H1 (cell line): Measurements from ENCODE around the gene C1orf87. TPM values are rescaled to one million over a fixed set of nuclear protein-coding genes. Genes with fewer than 3 reads are reported as not detected.

Source experiments
- CTCF ChIA-PET: fragments of 300-600 bp; sonication (Branson Sonifier 250); formaldehyde crosslinking; loops from one replicate; lab custom pipeline; 2021; ENCODE audit not compliant: partially characterized antibody; lab: Charles Lee
- POLR2A ChIA-PET: fragments of 300-600 bp; sonication (Branson Sonifier 250); formaldehyde crosslinking; loops from one replicate; lab custom pipeline; 2021; ENCODE audit warnings: inconsistent platforms; ENCODE audit not compliant: partially characterized antibody; lab: Charles Lee
- DNase-seq, 2 experiments: peaks; one replicate each; pipeline versions ENCODE4 v3.0.0 to v3.0.0-alpha.2; 2010 to 2022; ENCODE audit warnings: low spot score in 2 of 2, low read depth in 1 of 2, mixed read lengths in 1 of 2
- FAIRE-seq: peaks from 2 replicates; lab custom pipeline; 2011; peaks lifted over from hg19 to GRCh38; lab: Jason Lieb, UNC
- H2AFZ ChIP-seq: 2 replicates; pipeline ENCODE4 v1.8.1; 2012; ENCODE audit warnings: low read length, inconsistent platforms
- H2AK5ac ChIP-seq: 2 replicates; pipeline ENCODE4 v1.6.1; 2013; ENCODE audit warnings: low read depth, low read length
- H2BK120ac ChIP-seq: replicated peaks from 2 replicates; pipeline ENCODE3; 2013; ENCODE audit warnings: low read depth, low read length, inconsistent platforms
- H2BK12ac ChIP-seq: 2 replicates; pipeline ENCODE4 v1.6.1; 2013; ENCODE audit warnings: low read depth, low read length
- H2BK15ac ChIP-seq: 2 replicates; pipeline ENCODE4 v1.6.1; 2013; ENCODE audit warnings: low read length
- H2BK20ac ChIP-seq: 2 replicates; pipeline ENCODE4 v1.6.1; 2013; ENCODE audit warnings: low read length
- H2BK5ac ChIP-seq: 2 replicates; pipeline ENCODE4 v1.6.1; 2013; ENCODE audit warnings: low read depth, low read length
- H3K14ac ChIP-seq: 2 replicates; pipeline ENCODE4 v1.6.1; 2013; ENCODE audit warnings: inconsistent platforms; ENCODE audit not compliant: insufficient read length
- H3K18ac ChIP-seq: 2 replicates; pipeline ENCODE4 v1.6.1; 2013; ENCODE audit warnings: low read length; ENCODE audit errors: extremely low read depth
- H3K23ac ChIP-seq: 2 replicates; pipeline ENCODE4 v1.6.1; 2013; ENCODE audit warnings: inconsistent platforms; ENCODE audit not compliant: insufficient read length
- H3K23me2 ChIP-seq: 2 replicates; pipeline ENCODE4 v1.6.1; 2013; ENCODE audit warnings: low read depth, low read length
- H3K27ac ChIP-seq: 2 replicates; pipeline ENCODE4 v1.6.1; 2011; ENCODE audit warnings: low read depth, low read length, inconsistent platforms
- H3K27me3 ChIP-seq, 4 experiments: replicated peaks in 1 of 4; 1 replicate in 1 of 4; 2 replicates in 3 of 4; pipeline versions ENCODE4 v1.6.1 to v1.8.1; 2011 to 2013; ENCODE audit warnings: low read length in 3 of 4, mild to moderate bottlenecking in 3 of 4, inconsistent platforms in 2 of 4, mixed read lengths in 2 of 4, moderate library complexity in 1 of 4; ENCODE audit not compliant: control insufficient read depth in 3 of 4, insufficient read depth in 3 of 4; ENCODE audit errors: extremely low read depth in 1 of 4
- H3K36me3 ChIP-seq, 4 experiments: 2 replicates each; pipeline versions ENCODE4 v1.6.1 to v1.8.1; 2011 to 2013; ENCODE audit warnings: mild to moderate bottlenecking in 4 of 4, low read length in 3 of 4, moderate library complexity in 2 of 4, control low read depth in 1 of 4, inconsistent platforms in 1 of 4; ENCODE audit not compliant: insufficient read depth in 4 of 4, control insufficient read depth in 2 of 4
- H3K4ac ChIP-seq: replicated peaks from 2 replicates; pipeline ENCODE3; 2013; ENCODE audit warnings: low read length, low read depth, mixed read lengths, inconsistent platforms; ENCODE audit not compliant: insufficient read length
- H3K4me1 ChIP-seq, 4 experiments: replicated peaks in 1 of 4; 1 replicate in 1 of 4; 2 replicates in 3 of 4; pipeline versions ENCODE4 v1.6.1 to v1.8.1; 2011 to 2013; ENCODE audit warnings: low read length in 3 of 4, inconsistent platforms in 2 of 4, mixed read lengths in 1 of 4; ENCODE audit not compliant: insufficient read depth in 4 of 4, control insufficient read depth in 3 of 4
- H3K4me2 ChIP-seq, 2 experiments: 2 replicates each; pipeline versions ENCODE4 v1.6.1 to v1.8.1; 2011 to 2013; ENCODE audit warnings: low read depth in 2 of 2, low read length in 2 of 2, control low read depth in 1 of 2, inconsistent platforms in 1 of 2, mild to moderate bottlenecking in 1 of 2; ENCODE audit not compliant: insufficient read depth in 1 of 2
- H3K4me3 ChIP-seq, 4 experiments: fragments of 200-600, 300-600 bp in 1 of 4; sonication (generic), shearing (Covaris generic), sonication (Bioruptor Twin) in 1 of 4; 2 replicates each; pipeline versions ENCODE4 v1.5.1 to v1.8.1; 2011 to 2016; ENCODE audit warnings: low read length in 4 of 4, low read depth in 3 of 4, control low read depth in 2 of 4, inconsistent platforms in 2 of 4, mild to moderate bottlenecking in 2 of 4, mixed read lengths in 1 of 4, moderate library complexity in 1 of 4; ENCODE audit not compliant: insufficient read depth in 2 of 4; ENCODE audit errors: extremely low read depth in 1 of 4
- H3K56ac ChIP-seq: replicated peaks from 2 replicates; pipeline ENCODE3; 2013; ENCODE audit warnings: low read depth, mild to moderate bottlenecking, mixed read lengths, low read length, inconsistent platforms; ENCODE audit not compliant: insufficient read length
- H3K79me1 ChIP-seq: 2 replicates; pipeline ENCODE4 v1.6.1; 2013; ENCODE audit warnings: low read depth, low read length, control low read depth
- H3K79me2 ChIP-seq, 2 experiments: 2 replicates each; pipeline versions ENCODE4 v1.6.1 to v1.8.1; 2012 to 2013; ENCODE audit warnings: low read length in 2 of 2, mild to moderate bottlenecking in 2 of 2, inconsistent platforms in 1 of 2; ENCODE audit not compliant: insufficient read depth in 2 of 2, control insufficient read depth in 1 of 2
- H3K9ac ChIP-seq, 4 experiments: replicated peaks in 1 of 4; 1 replicate in 1 of 4; 2 replicates in 3 of 4; pipeline versions ENCODE4 v1.6.1 to v1.8.1; 2011 to 2013; ENCODE audit warnings: low read depth in 3 of 4, low read length in 3 of 4, control low read depth in 2 of 4, mild to moderate bottlenecking in 2 of 4, moderate library complexity in 2 of 4, inconsistent platforms in 1 of 4; ENCODE audit errors: extremely low read depth in 1 of 4
- H3K9me3 ChIP-seq, 2 experiments: 2 replicates each; pipeline versions ENCODE4 v1.6.1 to v1.8.1; 2012 to 2013; ENCODE audit warnings: mild to moderate bottlenecking in 2 of 2, moderate library complexity in 2 of 2, control low read depth in 1 of 2, inconsistent platforms in 1 of 2, low read depth in 1 of 2, low read length in 1 of 2, mixed read lengths in 1 of 2; ENCODE audit not compliant: insufficient read depth in 2 of 2
- H4K20me1 ChIP-seq, 2 experiments: replicated peaks in 1 of 2; 2 replicates each; pipeline versions ENCODE3 to v1.8.1; 2011 to 2013; ENCODE audit warnings: inconsistent platforms in 2 of 2, low read length in 2 of 2, mild to moderate bottlenecking in 1 of 2; ENCODE audit not compliant: insufficient read depth in 2 of 2, control insufficient read depth in 1 of 2
- H4K5ac ChIP-seq: 2 replicates; pipeline ENCODE4 v1.6.1; 2013; ENCODE audit warnings: low read length, low read depth, mixed read lengths, inconsistent platforms; ENCODE audit not compliant: insufficient read length
- H4K8ac ChIP-seq: 2 replicates; pipeline ENCODE4 v1.8.0; 2013; ENCODE audit warnings: mild to moderate bottlenecking, moderate library complexity, low read length, inconsistent platforms; ENCODE audit not compliant: insufficient read depth; ENCODE audit errors: extremely low read depth
- H4K91ac ChIP-seq: replicated peaks from 2 replicates; pipeline ENCODE3; 2013; ENCODE audit warnings: low read length, mixed read lengths, inconsistent platforms; ENCODE audit not compliant: insufficient read length
- BRCA1 ChIP-seq: IDR thresholded peaks from 2 replicates; pipeline ENCODE4 v1.6.1; 2012; ENCODE audit warnings: low read depth, low read length, improper control_type of control experiment
- CEBPB ChIP-seq: IDR thresholded peaks from 2 replicates; pipeline ENCODE4 v1.6.1; 2012; ENCODE audit warnings: low read depth, low read length
- CHD2 ChIP-seq: IDR thresholded peaks from 2 replicates; pipeline ENCODE4 v1.6.1; 2012; ENCODE audit warnings: low read length, improper control_type of control experiment
- FOSL1 ChIP-seq: IDR thresholded peaks from 2 replicates; pipeline ENCODE4 v1.6.1; 2011; ENCODE audit warnings: mild to moderate bottlenecking, low read depth, low read length, moderate library complexity; ENCODE audit not compliant: insufficient read depth
- HDAC2 ChIP-seq, 2 experiments: fragments of 300-600 bp in 1 of 2; sonication (generic) in 1 of 2; IDR thresholded peaks; 2 replicates each; pipeline ENCODE4 v1.6.1; 2011 to 2012; ENCODE audit warnings: low read depth in 2 of 2, low read length in 2 of 2, mild to moderate bottlenecking in 2 of 2, moderate library complexity in 2 of 2, borderline replicate concordance in 1 of 2, inconsistent platforms in 1 of 2
- KDM1A ChIP-seq: fragments of 200-600, 300-600 bp; sonication (generic); IDR thresholded peaks from 2 replicates; pipeline ENCODE4 v1.7.1; 2016; ENCODE audit warnings: mild to moderate bottlenecking, low read length, borderline replicate concordance
- KDM5A ChIP-seq: fragments of 200-600 bp; IDR thresholded peaks from 2 replicates; pipeline ENCODE4 v1.7.1; 2012; ENCODE audit warnings: mild to moderate bottlenecking, low read length, inconsistent platforms, mixed read lengths
- NANOG ChIP-seq: IDR thresholded peaks from 2 replicates; pipeline ENCODE4 v1.6.1; 2011; ENCODE audit warnings: low read length, low read depth, mild to moderate bottlenecking, inconsistent platforms; ENCODE audit not compliant: insufficient read depth, poor library complexity, severe bottlenecking
- SIN3A ChIP-seq, 2 experiments: IDR thresholded peaks in 1 of 2; conservative IDR thresholded peaks in 1 of 2; 2 replicates each; pipeline ENCODE4 v1.6.1; 2011 to 2012; ENCODE audit warnings: low read length in 2 of 2, improper control_type of control experiment in 1 of 2, low read depth in 1 of 2, mild to moderate bottlenecking in 1 of 2
- SP1 ChIP-seq: IDR thresholded peaks from 2 replicates; pipeline ENCODE4 v1.6.1; 2011; ENCODE audit warnings: low read depth, low read length
- TBP ChIP-seq: IDR thresholded peaks from 2 replicates; pipeline ENCODE4 v1.6.1; 2011; ENCODE audit warnings: low read depth, low read length, improper control_type of control experiment
- TCF12 ChIP-seq: IDR thresholded peaks from 2 replicates; pipeline ENCODE4 v1.6.1; 2011; ENCODE audit warnings: low read depth, mild to moderate bottlenecking, low read length
- WGBS, 2 experiments: shearing (Covaris generic) in 1 of 2; methylation state at CpG; one replicate each; pipeline versions ENCODE4 v1.1.6 to v1.1.7; 2013 to 2015; ENCODE audit warnings: low lambda C conversion rate in 2 of 2, mixed read lengths in 2 of 2, inconsistent platforms in 1 of 2, low coverage in 1 of 2, missing lambda C conversion rate in 1 of 2; ENCODE audit not compliant: insufficient replicate concordance in 2 of 2, insufficient coverage in 1 of 2, insufficient read length in 1 of 2; ENCODE audit errors: extremely low coverage in 1 of 2, missing lambda C conversion rate in 1 of 2; 5-methylcytosine and 5-hydroxymethylcytosine counted together
- polyA plus RNA-seq, 7 experiments: library from polyadenylated mRNA; depleted of rRNA in 3 of 7; stranded (reverse) in 5 of 7; unstranded in 2 of 7; fragments of >200 nt in 5 of 7; fragments of 200-250 nt in 2 of 7; gene quantifications; 1 replicate in 5 of 7; 2 replicates in 1 of 7; 4 replicates in 1 of 7; pipeline versions ENCODE4 v1.2.1 to v1.2.3, GENCODE V29; 2011 to 2013; ENCODE audit warnings: missing spikeins in 2 of 7, mixed read lengths in 2 of 7
- total RNA-seq: library from RNA; stranded (reverse); fragmentation: NEBNext Ultra II Directional; extraction: Animal tissue kit (Norgen Biotek cat#: 25700); gene quantifications from 2 replicates; pipeline ENCODE4 v1.2.1, GENCODE V29; 2021
- TF ChIP-seq, protein P1 (sequence below): IDR thresholded peaks from 2 replicates; pipeline ENCODE4 v1.6.1; 2011; ENCODE audit warnings: low read depth, mild to moderate bottlenecking, low read length; ENCODE audit not compliant: insufficient read depth
- TF ChIP-seq, protein P2 (sequence below): IDR thresholded peaks from 2 replicates; pipeline ENCODE4 v1.6.1; 2012; ENCODE audit warnings: inconsistent platforms

C1orf87 gene
- total and polyA plus RNA-seq, 2 of the 8 experiments (the other 6 are each of a cell fraction or from before 2014, with no cell fraction given): 0.41 TPM; not detected in 1

DNA sequence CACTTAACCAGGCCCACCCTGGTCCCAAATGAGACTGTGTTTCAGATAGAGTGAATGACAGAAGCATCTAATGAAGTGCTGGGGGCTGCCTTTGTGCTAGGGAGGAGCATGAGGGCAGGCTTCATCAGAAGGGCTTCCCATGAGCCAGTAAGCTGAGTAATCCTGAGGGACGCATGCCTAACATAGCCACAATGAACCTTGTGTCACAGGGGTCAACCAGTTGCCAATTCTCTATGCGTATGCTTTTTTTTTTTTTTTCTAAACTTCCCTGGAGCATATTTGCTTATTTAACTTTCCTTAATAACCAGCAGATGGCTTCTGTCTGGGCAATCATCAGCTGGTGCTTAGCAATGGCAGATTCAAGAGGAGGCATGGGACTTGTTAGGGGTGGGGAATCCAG lies 121.5 kb downstream of the C1orf87 start:
- TF ChIP-seq BRCA1 (no peak), SP1 (no peak), KDM5A (no peak), CEBPB (no peak), TCF12 (no peak), TBP (no peak), KDM1A (no peak), CHD2 (no peak), FOSL1 (no peak), HDAC2 (IDR thresholded peaks at IDR 0.05; ENCODE audit: borderline replicate concordance in 1 of 2, low read depth in 2 of 2, low read length in 2 of 2) (no peak), NANOG (no peak), SIN3A (conservative IDR thresholded peaks at IDR 0.05 in 1 of 2, IDR thresholded peaks at IDR 0.05 in 1 of 2; ENCODE audit: low read depth in 1 of 2, low read length in 2 of 2) (no peak)
- TF ChIP-seq, protein P1, sequence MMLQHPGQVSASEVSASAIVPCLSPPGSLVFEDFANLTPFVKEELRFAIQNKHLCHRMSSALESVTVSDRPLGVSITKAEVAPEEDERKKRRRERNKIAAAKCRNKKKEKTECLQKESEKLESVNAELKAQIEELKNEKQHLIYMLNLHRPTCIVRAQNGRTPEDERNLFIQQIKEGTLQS: no peak
- TF ChIP-seq, protein P2, sequence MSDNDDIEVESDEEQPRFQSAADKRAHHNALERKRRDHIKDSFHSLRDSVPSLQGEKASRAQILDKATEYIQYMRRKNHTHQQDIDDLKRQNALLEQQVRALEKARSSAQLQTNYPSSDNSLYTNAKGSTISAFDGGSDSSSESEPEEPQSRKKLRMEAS: no peak

More for the DNA sequence above, 121.5 kb downstream of the C1orf87 start:
- no peaks in the 10 kb centered on the region; the same call in 1 of the 2 replicates for H3K23me2 ChIP-seq
- H2BK15ac ChIP-seq: no peak overlapping the region
- H3K14ac ChIP-seq: no peak overlapping the region
- no peak overlapping the region for H3K4me3 ChIP-seq
- no peaks in the 10 kb centered on the region for H3K9me3 ChIP-seq
- no peak overlapping the region for H4K91ac ChIP-seq
- H3K9ac ChIP-seq: no peak overlapping the region
- H2BK120ac ChIP-seq: no peak overlapping the region
- no peak overlapping the region for H3K18ac ChIP-seq
- H3K79me2 ChIP-seq: no peaks in the 10 kb centered on the region
- H3K4me1 ChIP-seq: no peaks in the 10 kb centered on the region
- WGBS, 2 experiments: 94% methylated on average over 2 of the region's 2 CpGs; no CpG with 5 or more reads in 1 of the 2 experiments
- no peaks in the 10 kb centered on the region for H3K27me3 ChIP-seq
- H3K56ac ChIP-seq: no peak overlapping the region
- no peak overlapping the region for H3K23ac ChIP-seq
- no peak overlapping the region for H2BK20ac ChIP-seq
- no peak overlapping the region for H2AFZ ChIP-seq
- FAIRE-seq (no peak), DNase-seq (no peak)
- no peak overlapping the region for H4K8ac ChIP-seq
- H2AK5ac ChIP-seq: no peak overlapping the region
- ChIA-PET CTCF (interaction anchor here (0.6 to 15.9 kb wide), 3 partner anchors 51 to 179 kb away, joined by 4 to 323 read pairs (median 15); no protein-coding TSS in a partner anchor), POLR2A (interaction anchor here (1.0 kb wide), 1 partner anchor 58 kb away, joined by 3 read pairs; no protein-coding TSS in a partner anchor)
- no peak overlapping the region for H2BK12ac ChIP-seq
- H3K27ac ChIP-seq: no peak overlapping the region
- no peak overlapping the region for H3K4ac ChIP-seq
- H3K36me3 ChIP-seq: no peaks in the 10 kb centered on the region
- H4K20me1 ChIP-seq: no peaks in the 10 kb centered on the region
- no peak overlapping the region for H2BK5ac ChIP-seq
- no peak overlapping the region for H4K5ac ChIP-seq
- H3K79me1 ChIP-seq: no peaks in the 10 kb centered on the region
- no peak overlapping the region for H3K4me2 ChIP-seq
